MM.1S (cell line): Measurements from ENCODE around the gene ACTL7B.

ENCODE experiments used
- CTCF ChIP-seq: fragments of 300-600 bp; sonication (generic); IDR thresholded peaks from 2 replicates; pipeline ENCODE4 v1.5.1; 2016; ENCODE audit warnings: antibody characterized with exemption, low read length, mixed read lengths
- EZH2 ChIP-seq: fragments of 300-600 bp; sonication (generic); optimal IDR thresholded peaks from 2 replicates; pipeline ENCODE3; 2017; ENCODE audit warnings: low read depth, mild to moderate bottlenecking, antibody characterized with exemption, low read length, mixed read lengths
- EZH2phosphoT487 ChIP-seq: fragments of 300-600 bp; sonication (generic); IDR thresholded peaks from 2 replicates; pipeline ENCODE4 v1.6.1; 2018; ENCODE audit warnings: antibody characterized with exemption, low read length

DNA sequence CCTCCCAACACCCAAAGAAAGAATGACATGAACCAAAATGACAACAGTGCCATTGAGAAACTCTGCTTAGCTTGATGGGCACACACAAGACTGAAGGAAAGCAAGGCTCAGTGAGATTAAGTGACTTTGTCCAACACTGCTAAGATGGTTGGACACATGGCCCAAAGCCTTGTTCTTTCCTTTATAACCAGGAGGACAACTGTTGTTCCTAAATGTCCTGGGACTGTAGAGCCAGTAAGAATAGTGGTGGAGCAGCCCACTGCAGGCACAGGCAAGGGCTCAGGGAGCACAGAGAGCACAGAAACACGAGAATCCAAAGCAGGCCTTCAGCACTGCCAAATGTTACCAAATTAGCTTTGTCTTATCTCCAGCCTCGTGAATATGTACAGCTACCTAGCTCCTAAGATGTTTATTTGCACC, 10.2 kb upstream of the ACTL7B start:
- TF ChIP-seq EZH2, result no peak
- no peak for TF ChIP-seq CTCF
- TF ChIP-seq EZH2phosphoT487, result no peak
